ENCODE results near the gene SSBP3.

Gene SSBP3

DNA sequence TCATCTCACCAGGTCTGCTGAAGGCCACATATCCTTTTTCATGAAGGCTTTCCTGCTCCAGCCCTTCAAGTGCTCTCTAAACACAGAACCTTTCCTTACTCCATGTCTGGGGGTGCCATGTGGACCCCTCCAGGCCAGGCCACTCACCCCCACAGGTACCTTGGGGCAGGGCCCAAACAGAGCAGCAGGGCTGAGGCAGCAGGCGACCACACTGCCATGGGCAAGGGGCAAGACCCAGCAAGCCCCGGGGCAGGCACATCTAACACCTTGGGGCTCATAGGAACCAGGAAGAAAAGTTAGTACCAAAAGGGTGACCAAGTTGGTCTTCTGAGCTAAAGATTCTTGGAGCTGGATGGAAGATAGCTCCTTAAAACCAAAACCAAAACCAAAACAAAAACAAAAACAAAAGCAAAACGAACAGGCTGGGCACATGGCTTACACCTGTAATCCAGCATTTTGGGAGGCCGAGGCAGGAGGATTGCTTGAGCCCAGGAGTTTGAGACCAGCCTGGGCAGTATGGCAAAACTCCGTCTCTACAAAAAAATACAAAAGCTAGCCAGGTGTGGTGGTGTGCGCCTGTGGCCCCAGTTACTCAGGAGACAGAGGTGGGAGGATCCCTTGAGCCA is 142.5 kb downstream of the SSBP3 start:
- DNase-seq, result no peak

DNA sequence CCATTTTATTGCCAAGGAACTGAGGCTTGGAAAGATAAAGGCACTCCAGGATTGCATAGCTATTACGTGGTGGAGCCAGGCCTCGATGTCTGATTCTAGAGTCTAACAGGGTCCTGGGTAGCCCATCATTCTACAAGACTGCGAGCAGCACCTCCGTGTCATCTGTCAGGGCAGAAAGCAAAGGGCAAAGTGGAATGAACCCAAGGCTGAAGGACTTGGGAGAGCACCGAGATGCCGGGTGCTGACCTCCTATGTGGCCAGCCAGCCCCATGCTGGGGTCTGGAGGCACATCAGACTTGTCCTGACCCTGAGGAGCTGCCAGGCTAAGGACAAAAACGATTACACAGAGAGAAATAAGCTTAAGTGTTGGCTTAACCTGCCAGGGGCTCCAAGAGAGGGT is 143.9 kb downstream of the SSBP3 start:
- DNase-seq, result no peak

DNA sequence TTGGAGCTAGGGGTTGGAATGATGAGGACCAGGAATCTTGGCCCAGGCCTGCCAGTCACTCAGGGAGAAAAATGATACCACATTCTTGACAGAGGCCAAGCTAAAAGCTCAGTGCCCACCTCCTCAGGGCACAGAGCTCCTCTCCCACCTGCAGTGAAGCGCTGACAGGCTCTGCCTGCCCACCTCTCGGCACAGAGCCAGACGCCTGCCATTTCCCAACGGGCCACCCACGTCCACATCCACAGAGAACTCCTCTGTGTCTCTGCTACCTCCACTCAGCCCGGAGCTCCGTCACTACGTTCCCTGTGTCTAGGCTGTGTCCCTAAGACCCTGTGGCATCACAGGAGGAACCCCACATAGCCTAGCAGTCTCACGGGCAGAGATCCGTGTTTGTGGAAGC is 145.4 kb downstream of the SSBP3 start:
- DNase-seq, result no peak

DNA sequence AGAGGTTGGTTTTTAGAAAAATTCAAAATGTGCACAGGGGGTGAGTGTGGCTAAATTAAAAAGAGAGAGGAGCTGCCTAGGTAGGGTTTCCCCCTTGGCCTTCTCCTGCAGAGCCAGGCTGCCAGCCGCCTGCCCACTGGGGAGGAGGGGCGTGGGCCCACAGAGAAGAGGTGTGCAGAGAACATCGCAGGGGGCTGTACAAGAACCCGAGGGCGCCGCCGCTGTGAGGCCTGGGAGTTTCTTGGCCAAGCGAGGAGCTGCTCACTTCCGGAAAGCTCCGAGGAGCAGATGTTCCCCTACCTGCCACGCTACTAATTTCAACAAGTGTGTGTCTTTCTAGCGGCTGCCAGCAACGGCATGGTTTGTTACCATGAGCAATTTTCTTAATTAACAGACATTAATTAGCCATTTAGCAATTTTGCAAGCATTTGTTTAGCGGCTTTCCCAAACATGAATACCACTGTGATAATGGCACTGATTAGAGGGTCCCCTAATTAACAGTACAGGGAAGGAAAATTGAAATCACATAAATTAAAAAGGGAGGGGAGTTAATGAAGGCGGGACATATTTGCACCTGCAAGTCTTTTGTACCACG is 146.6 kb downstream of the SSBP3 start:
- DNase-seq, result no peak

DNA sequence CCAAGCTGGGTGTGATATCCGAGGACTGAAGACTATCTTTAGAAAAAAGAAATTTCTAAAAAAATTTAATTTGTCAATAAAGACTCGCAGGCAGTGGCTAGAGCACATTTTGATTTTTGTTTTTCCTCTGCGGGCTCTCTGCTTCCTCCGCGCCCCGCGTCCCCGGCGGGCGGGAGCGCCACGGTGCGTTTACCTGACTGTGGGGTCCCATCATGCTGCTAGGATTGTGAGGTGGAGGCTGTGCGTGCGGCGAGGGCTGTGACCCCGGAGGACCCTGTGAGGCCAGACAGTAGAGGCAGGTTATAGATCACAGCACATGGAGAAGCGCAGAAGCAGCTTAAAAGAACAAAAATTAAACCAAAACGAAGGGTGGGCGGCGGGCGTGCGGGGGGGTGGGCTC is 148.3 kb downstream of the SSBP3 start:
- DNase-seq, result no peak

DNA sequence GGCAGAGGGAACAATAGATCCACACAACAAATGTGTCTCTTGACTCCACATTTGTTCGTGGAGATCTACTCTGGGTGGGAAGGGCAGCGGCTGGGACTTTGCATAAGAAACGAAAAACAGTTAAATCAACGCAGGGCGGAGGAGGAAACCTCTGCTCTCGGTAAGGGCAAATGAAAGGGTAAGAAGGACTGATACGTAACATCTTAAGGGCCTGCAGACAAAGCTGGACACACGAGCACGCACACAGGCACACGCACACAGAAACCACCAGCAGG is 148.9 kb downstream of the SSBP3 start:
- DNase-seq, result no peak

DNA sequence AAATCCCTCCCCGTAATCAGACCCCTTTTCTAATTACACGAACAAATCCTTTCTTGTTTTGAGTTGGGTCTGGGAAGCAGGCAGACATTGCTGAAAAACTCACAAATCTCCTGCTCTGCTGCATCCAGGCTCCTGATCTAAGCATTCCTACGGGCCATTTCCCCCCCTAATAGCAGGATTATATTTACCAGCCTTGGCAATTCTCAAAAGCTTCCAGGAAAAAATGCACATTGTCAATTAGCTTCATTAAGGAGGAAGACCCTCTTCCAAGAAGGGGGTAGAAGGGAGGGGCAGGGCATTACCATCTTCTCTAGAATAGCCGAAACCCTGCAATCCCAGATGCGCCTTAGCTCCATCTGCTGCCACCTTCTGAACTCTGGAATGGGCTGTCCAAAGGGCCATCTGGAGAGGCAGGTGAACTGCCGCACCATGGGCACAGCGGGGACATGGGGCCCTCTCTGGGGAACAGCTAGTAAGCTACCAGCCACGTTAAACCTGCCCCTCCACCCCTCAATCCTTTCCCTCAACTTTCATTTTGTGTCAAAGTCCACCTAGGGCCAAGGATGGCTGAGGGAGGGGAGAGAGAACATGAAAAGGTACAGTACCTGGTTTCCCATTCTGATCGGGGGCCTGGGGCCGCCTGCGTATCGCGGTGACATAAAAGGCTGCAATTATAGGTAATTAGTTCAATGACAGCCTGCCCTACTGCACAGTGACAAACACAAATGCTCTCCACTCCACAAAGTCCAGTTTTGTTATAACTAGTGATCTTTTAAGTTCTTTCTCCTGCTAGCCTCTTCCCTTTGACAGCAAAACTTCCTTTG is 149.5 kb downstream of the SSBP3 start:
- no peak for DNase-seq

DNA sequence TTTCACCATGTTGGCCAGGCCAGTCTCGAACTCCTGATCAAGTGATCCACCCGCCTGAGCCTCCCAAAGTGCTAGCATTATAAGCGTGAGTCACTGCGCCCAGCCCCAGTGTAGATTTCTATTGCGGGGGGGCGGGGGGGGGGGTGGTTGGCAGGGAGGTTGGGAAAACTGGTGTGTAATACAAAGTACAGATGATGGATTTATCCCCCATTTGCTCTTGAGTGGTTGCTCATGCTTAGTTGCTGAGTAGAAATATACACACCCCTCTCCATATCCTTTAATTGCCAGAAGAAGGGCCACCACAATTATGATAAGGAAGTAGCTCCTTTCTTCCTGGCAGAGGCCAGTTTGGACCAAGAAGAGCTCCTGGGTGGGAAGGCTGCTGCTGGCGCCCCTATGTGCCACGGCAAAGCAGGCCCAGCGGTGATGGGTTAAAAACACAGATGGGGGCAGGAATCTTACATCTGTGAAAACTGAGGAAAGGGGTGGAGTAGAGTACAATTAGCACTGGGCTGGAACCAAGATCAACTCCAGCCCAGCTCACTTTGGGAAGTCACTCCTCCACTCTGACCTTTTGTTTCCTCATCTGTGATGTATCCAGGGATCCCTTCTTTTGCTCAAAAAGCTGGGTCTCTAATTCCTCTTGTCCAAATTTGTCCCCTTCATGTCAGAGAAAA is 151.0 kb downstream of the SSBP3 start:
- no peak for DNase-seq

DNA sequence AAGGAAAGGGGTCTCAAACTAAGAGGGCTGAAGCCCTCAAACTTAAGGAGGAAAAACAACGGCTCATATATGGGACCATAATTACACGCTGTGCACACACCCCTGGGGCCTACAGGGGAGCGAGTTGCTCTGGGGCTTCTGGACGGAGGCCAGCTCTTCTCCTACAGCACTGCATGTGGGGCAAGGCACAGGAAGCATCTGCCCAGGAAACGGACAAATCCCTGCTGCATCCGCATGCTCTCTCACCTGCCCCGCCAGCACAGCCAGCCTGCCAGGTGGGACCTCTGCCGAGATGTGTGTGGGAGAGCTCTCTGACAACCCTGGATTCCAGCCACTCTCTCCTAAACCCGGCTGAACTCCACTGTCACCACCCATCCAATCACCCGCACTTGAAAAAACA is 152.1 kb downstream of the SSBP3 start:
- no peak for DNase-seq

DNA sequence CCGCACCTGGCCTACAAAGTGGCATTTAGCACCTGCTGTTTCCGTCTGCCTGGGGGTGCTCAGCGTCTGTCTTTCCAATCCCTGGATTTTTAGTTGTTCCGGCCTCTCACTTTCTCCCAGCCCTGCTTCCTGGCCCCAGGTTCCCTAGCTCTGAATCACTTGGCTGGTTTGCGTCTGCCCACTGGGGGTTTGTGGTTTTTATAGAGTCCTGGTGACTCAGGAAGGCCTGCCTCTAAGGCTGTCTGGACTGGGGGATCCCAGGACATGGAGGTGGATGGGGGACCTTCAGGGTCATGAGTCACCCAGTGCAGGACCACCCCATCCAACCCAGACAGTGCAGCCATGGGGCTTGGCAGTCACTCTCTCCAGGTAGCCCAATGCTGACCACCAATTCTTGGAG is 152.7 kb downstream of the SSBP3 start:
- DNase-seq, result no peak

DNA sequence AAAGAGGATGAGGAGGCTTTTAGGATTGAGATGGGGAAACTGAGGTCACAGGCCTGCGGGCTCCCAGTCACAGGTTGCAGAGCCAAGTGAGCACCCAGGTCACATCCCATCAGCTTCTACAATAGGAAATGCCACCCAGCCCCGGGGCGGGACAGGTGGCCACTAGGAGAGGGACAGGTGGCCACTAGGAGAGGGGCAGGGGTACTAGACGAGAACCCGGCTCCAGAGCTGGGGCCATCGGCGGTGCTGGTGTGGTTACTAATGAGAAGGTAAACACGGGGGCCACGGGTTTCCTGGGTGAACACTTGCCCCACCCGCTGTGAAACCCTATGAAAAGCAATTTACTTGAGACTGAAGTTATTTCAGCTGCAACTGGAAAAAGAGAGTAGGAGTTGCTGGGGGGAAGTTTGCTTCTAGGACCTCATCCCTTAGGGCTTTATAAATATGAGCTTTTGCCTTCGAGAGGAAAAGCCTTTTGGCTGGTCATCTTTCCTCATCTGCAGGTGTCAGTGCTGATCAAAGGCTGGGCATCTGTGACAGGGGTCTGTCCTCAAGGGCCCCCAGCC is 153.7 kb downstream of the SSBP3 start:
- DNase-seq, result no peak

DNA sequence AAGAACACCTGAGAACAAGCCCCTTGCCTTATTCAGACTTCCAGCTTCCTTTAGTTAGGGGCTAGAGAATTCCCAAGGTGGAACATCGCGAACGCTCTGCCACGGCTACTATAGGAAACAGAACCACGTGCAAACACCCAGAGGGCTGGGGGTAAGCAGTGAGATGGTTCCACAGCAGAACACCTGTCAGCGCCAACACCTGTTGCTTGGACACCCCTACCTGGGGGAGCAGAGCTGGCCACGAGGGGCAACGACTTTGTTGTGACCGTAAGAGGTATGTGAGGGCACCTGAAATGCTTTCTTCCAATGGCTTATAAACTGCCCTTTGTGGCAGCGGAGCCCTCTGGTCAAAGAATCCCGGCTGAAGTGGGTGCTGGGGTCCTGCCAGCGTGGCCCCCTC is 155.5 kb downstream of the SSBP3 start:
- no peak for DNase-seq

DNA sequence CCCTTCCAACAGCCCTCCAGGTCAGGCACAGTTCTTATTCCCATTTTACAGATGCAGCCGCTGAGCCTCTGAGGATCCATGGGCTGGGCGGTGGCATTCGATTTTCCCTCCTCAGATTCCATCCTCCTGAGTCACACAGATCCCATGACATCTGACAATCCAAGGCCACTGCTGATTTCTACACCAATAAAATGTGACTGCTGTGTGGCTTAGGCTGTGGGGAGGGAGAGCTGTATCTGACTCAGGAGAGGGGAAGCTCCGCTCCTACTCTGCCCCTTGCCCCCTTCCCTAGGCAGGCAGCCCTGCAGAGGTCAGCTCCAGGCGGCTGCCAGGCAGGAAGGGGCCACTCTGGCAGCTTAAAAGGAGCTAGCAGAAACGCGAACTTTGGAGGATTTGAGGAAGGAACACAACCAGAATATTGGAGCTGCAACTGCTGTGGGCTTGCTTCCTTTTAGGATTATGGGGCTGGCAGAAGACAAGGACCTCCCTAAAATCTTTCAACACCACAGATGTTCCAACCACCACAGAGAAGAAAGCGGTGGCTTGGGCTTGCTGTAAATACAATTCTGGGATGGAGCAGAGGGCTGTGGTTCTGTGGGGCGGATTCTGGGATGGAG is 156.3 kb downstream of the SSBP3 start:
- DNase-seq, result no peak

DNA sequence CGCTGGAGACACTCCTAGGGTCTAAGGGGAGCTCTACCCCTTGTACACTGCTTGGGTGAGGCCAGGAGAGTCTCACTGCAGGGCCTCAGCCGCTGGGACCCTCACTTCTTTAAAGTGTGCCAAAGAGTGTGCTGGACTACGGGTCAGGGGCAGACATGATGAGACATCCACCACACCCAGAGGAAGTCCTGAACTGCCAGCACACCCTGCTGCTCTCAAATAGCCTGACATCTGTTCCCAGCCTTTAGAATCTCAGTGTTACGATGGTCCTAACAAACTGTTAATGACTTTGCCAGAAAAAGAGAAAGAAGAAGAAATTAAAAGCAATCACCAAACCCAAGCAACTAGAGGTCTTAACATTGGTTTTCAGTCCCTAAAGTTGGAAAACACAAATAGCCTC is 157.2 kb downstream of the SSBP3 start:
- no peak for DNase-seq

DNA sequence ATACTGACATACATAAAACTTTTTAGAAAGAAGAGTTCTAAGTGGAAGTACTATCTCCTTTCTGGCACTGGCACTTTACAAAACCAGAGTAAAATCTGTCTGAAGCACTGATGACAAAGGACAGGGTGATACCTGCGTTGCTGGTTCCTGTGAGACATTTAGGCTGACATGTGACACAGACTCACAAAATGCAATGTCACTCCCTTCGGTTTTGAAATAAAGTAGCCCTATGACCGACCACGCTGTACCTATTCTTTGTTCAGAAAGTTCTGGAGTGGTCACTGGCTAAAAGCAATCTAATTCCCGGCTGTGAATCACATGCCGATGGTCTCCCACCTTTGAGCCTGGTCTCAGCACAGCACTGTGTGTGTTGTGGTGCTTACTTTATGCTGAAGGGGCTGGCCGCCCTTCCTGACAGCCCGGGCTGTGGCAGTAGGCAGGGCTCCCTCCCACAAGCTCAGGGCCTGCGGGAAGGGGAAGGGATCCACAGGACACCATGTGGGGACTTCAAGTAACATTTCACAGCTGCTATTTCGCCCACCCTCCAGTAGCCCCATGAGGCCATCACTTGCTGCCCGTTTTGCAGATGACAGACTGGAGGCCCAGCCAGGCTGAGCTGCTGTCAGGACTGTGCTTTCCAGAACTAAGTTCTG is 158.2 kb downstream of the SSBP3 start:
- no peak for DNase-seq

DNA sequence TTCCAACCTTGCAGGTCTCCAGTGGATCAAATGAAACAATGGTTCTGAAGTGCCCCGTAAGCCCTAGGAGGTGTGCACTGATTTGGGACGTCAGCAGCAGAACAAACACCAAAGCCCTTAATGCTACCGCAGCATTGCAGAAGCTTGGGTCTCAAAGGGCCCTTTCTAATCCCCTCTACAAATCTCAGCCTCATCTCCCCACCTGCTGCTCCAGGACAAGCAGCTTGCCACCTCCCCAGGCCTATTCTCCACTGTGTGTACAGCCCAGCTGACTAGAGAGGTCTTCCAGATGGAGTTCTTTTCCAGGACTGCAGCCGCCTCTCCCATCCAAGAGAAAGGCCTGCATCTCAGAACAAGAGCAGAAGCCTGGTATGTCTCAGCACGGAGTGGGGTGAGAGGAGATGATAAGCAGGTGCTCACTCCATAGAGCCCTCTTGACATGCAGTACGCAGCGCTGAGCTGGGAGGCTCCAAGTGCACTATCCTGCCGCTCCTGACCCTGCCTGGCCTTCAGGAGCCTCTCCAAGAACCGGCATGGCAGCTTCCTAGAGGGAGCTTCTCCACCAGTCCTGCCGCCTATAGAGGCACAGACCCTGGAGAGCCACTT is 160.0 kb downstream of the SSBP3 start:
- no peak for DNase-seq

DNA sequence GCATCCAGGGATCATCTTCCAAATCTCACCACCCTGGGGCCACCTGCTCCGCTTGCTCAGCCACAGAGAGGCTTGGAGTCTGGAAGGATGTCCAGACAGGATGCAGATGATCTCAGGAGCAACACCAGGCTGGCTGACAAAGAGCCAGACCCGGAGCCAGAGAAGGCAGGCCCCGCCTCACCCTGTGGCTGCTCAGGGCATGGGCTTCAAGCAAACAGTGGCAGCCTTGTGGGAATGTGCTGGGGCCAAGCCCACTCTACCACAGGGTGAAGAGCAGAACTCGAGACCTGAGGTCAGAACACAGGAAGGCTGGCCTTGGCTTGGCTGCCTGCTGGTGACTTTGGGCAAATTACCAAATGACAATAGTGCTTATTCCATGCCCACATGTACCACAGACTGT is 160.7 kb downstream of the SSBP3 start:
- DNase-seq, result no peak

DNA sequence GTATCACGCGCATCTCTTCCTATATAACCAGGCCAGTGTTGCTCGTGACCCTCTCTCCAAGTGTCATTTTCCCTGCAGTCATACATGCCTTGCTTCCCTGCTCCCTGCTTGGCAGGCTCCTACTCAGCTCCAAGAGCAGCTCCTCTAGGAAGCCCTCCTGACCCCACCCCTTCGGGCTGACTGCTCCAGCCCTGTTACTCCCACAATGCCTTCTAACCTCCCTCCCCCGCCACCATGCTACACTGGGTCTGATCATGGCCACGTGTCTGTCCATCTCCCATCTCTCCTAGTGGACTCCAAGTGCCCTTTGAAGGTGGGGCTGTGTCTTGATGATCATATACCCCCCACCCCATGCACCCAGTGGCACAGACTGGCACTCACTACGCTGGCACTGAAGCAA is 161.5 kb downstream of the SSBP3 start:
- DNase-seq, result no peak

DNA sequence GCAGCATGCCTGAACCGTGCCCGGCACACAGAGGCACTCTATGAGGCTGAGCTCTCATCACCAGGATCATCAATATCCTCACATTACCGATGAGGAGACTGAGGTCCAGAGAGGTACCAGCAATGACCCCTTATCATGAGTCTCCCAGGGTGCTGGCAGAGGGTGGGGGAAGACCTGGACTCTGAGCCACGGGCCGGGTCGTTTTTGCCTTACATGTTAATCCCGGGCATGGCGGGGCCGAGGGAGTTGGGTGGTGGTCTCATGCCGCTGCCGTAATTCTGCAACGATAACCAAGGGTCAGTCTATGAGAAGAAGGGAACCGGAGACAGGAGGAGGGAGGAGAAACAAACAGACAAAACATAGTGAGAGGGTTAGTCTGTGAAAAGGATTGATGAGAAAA is 163.2 kb downstream of the SSBP3 start:
- no peak for DNase-seq

DNA sequence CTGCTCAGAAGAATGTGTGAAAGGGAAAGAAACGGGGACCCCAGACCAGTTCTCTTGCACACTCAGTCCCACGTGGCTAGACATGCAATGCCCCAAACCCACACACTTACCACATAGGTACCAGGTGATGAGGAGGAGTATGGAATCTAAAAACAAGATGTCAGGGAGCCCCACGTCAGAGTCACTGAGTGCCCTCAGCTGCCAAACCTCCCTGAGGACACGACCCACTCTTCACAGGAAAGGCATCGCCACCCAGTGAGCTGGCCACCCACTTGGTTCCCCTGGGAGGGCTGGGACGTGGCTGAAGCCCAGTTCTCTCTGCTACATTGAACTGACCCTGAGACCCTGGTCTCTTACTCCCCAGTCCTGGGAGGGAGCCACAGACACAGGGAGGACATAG is 164.8 kb downstream of the SSBP3 start:
- no peak for DNase-seq

DNA sequence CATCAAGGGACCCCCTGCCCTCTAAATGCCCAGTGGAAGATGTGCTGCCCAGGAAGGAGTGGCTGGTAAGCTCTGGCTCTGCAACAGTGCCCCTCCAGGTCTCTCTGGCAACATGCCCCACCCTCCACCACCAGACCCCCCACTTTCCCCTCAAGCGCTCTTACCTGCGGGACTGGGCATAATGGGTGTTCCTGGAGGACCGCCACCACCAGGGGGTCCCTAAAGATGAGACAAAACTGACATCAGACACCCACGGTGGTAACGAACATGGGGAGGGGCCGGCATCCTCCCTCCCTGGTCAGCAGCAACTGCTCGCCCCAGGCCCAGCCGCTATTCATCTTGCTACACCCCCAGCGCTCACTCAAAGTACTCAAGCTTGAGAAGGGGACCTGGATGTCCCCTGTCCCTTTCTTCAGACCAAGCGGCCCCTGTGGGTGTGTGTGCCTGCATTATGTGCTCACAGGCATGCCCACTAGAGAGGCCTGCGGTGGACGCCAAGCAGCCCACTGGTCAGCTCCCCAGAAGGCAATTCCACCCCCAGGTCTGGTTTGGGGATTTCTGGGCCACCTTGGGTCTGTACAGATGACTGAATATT is 165.4 kb downstream of the SSBP3 start:
- DNase-seq, result no peak

DNA sequence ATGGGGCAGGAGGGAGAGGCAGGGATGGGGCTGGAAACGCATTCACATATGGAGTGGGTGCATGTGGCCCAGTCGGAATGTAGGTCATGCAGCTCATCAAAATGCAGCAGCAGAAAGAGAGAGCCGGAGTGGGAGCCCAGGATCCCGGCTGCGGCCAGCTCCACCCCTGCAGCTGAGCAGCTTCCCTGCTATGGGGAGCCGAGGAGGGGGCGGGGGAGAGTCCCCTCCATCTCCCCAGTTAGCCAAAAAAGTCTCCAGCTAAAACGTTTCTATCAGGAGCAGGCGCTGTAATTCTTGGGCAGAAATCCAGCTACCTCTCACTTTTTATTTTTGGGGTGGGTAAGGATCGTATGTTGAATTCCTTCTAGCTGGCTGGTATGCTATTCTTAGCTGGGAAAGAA is 166.6 kb downstream of the SSBP3 start:
- no peak for DNase-seq
